GM21786 (cell line): ENCODE results near the gene PDCD5.
"Not testable (repeated sequence)": the region's sequence is repeated elsewhere in the genome, so short reads cannot be mapped to it uniquely, and the experiment has no call there.

Experiments used
- ATAC-seq: cut with Tn5 transposase; IDR thresholded peaks from one replicate; pipeline ENCODE4 v1.9.1; 2021; ENCODE audit not compliant: unreplicated experiment

Gene PDCD5

DNA sequence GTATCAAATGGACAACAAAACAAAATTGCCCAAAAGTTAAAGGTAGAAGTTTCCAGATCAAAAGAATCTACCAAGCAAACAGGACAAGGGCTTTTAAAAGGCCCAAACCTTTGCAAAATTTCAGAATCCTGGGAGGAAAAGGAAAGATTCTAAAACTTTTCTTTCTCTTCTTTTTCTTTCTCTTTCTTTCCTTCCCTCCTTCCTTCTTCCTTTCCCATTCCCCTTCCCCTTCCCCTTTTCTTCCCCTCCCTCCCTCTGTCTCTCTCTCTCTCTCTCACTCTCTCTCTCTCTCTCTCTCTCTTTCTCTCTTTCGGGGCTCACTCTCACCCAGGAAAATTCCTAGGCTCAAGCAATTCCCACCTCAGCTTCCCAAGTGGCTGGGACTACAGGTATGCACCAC is 4.2 kb upstream of the PDCD5 start:
- no peak for ATAC-seq

- no peak for ATAC-seq
Observed at GRCh38 chr19:32580353-32580900, 563 bp upstream of the PDCD5 start.

- ATAC-seq = no peak
Observed at GRCh38 chr19:32581705-32582179, 752 bp downstream of the PDCD5 start.

- not testable (repeated sequence) for ATAC-seq
Observed at GRCh38 chr19:32587747-32588504, 6.9 kb downstream of the PDCD5 start.

GRCh38 chr19:32594021-32594420 is 13.0 kb downstream of the PDCD5 start:
- ATAC-seq = no peak

- no peak for ATAC-seq
Observed at GRCh38 chr19:32595491-32595890, 14.5 kb downstream of the PDCD5 start.

DNA sequence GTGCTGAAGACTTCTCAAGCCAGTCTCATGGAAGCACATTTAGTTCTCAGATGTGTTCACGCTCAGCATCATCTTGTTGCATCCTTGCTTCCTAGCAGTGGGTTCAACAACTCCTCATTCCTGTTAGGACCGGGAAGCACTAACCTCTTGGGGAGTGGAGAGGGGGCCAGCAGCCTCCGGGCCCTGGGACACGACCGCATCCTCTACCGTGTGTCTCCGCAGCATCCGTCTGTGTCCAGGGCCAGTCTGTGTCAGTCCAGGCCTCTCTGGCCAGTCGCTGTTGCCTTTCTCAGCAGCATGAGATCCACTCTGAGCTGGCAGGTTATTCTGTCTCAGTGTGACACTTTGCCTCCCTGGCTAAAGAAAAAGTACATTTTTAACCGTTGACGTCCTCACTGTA is 17.0 kb downstream of the PDCD5 start:
- no peak for ATAC-seq

DNA sequence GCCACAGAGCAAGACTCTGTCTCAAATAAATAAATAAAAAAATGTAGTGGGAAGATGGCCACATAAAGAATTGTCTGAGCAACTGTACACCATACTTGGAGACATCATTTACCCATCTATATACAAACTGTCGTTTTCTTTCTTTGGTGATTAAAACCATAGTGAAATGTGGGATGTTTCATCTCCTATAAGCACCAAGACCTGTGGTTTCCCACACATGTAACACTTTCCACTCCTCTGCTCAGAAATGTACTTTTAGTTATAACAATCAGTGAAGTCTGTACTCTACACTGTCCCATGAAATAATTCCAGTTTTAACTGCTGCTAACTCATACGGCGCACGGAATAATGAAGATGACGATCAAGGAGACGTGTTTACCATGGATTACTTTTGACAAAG is 18.3 kb downstream of the PDCD5 start:
- ATAC-seq = no peak

DNA sequence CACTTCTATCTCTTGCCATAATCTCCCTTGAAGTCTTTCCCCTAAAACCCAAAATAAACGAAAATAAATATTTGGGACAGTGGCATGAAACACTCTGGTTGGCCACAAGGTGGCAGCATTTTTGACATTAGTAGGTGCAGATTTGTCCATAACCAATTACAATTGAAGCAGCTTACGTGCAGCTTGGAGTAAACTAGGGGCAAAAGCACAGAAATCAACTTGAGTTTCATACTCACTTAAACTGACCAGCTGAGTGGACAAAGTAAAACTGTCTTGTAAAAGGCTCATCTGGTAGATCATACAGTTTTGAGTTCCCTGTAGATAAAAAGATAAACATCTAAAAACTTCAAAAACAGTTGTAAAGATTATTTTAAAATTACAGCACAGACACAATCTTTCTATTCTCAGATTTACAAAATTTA is 18.8 kb downstream of the PDCD5 start:
- no peak for ATAC-seq

GRCh38 chr19:32603961-32604360 is 23.0 kb downstream of the PDCD5 start:
- no peak for ATAC-seq

DNA sequence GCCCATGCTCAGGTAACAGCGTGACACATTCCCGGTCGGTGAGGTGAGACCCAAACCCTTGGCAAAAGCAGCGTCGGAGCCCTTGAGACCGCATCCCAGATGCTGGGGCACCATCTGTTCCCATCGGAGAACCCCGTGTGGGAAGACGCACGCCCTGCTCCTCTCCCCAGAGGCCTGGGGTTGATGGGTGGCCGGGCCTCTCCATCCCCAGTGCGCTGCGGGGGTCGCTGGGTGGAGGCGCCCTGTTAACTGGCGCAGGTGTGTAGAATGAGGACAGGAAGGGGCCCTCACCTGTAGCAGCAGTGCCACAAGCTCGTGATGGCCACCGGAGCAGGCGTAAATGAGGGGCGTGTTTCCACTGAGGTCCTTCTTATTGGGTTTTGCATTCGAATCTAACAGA is 24.6 kb downstream of the PDCD5 start:
- ATAC-seq = no peak

DNA sequence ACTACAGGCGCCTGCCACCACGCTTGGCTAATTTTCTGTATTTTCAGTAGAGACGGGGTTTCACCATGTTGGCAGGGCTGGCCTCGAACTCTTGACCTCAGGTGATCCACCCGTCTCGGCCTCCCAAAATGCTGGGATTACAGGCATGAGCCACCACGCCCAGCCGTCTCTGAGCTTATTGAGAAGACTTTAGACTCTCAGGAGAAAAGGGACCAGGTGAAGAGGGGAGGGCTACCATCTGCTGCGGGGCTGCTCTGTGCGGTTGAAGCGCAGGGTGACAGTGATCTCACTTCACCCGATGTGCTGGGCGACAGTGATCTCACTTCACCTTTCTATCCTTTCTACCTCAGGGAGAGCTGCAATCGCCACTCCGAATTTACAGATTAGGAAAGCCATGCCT is 25.3 kb downstream of the PDCD5 start:
- no peak for ATAC-seq

GRCh38 chr19:32607479-32607878 is 26.5 kb downstream of the PDCD5 start:
- no peak for ATAC-seq

DNA sequence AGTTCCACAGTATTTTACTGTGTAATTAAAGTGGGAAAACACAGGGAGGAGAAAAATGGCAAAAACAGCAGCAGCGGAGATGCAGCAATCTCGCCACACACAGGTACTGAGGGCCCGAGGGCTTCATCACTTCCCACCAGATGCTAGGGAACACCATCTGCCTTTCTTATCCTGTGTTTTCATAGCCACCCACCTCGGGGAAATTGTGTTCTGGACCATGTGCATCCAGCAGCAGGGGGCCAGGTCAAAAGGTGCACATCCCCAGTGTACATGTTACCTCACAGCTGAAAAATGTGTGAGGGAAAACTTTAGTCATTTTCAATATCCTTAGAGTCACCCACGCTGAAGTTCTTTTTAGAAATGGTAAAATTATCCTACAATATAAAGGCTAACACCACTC is 30.2 kb downstream of the PDCD5 start:
- no peak for ATAC-seq

- no peak for ATAC-seq
Observed at GRCh38 chr19:32613008-32613407, 32.0 kb downstream of the PDCD5 start.

- no peak for ATAC-seq
Observed at GRCh38 chr19:32614916-32615315, 33.9 kb downstream of the PDCD5 start.

GRCh38 chr19:32615569-32615968 is 34.6 kb downstream of the PDCD5 start:
- no peak for ATAC-seq

DNA sequence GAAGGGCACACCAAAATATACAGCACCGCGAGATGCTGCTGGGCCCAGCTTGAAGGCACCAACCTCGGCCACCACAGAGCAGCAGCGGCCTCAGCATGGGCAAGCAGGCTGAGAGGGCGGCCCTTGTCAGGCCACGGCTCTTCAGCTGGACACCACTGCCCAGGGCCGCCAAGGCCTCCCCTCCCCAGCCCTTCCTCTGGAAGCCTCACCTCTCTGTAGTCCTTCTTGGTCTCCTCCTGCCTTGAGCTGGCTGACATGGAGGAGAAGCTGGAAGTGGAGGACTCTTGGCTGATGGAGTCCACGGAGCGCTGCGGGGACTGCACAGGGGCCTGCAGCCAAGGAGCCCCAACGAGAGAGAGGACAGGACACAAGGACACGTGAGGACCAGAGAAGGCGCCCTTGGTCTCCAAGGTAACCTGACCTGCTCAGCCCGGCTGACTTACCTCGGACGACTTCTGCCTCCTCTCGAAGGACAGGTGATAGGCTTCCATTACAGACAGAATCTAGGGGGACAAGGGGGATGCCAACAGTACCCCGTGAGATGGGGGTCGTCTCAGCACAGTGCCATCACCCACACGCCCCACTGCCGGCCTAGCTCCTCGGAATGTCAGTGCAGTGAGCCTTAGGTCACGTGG is 38.2 kb downstream of the PDCD5 start:
- no peak for ATAC-seq

DNA sequence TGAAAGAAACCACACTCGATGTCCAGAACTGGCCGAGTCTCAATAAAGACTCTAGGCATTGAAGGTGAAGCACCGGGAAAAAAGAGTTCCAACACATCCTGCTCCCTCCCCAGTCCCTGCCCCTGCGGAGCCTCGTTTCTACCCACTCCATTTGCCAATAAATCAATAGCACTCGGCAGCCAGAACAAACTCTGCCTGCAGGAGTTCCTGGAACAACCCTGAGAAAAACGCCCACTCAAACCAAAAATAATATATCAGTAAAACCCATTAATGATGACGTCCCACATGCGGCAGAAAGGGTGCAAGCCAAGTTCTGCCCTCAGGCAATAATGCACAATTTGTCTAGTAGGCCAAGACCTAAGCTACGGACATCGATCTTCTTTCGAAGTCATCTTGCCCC is 41.0 kb downstream of the PDCD5 start:
- no peak for ATAC-seq

GRCh38 chr19:32624410-32624809 is 43.4 kb downstream of the PDCD5 start:
- no peak for ATAC-seq

- no peak for ATAC-seq
Observed at GRCh38 chr19:32626969-32627368, 46.0 kb downstream of the PDCD5 start.

GRCh38 chr19:32627714-32628270 is 46.8 kb downstream of the PDCD5 start:
- ATAC-seq = no peak
